ENCODE data around the gene C10orf143. TPM values are rescaled to one million over a fixed set of nuclear protein-coding genes. Genes with fewer than 3 reads are reported as not detected.

The C10orf143 gene
- total and polyA plus RNA-seq, 2 experiments from 2014 or later: 0.21 to 3.7 TPM

GRCh38 chr10:130138479-130138866, 27.8 kb upstream of the C10orf143 start:
- peaks cover 50% of the 10 kb centered on the region for H4K20me1 ChIP-seq (replicated peaks; ENCODE audit: insufficient read depth)
- H2AFZ ChIP-seq: no peak overlapping the region
- H3K9me2 ChIP-seq (ENCODE audit: insufficient read depth): no peaks in the 10 kb centered on the region
- Mint-ChIP-seq H3K36me3 (ENCODE audit: low read depth) (peaks cover 25% of the 10 kb centered on the region), H3K4me3 (peak overlapping the region; percentile 88), H3K9me3 (no peaks in the 10 kb centered on the region), H3K4me1 (peaks cover 35% of the 10 kb centered on the region), H3K27me3 (ENCODE audit: insufficient read depth, low read depth, poor library complexity) (peaks cover 4% of the 10 kb centered on the region), H3K27ac (peak overlapping the region; percentile 67; the same call in 1 of the 2 replicates)
- no peaks in the 10 kb centered on the region; the same call in 1 of the 2 replicates for H3K36me3 ChIP-seq (ENCODE audit: insufficient read depth)
- H3K4me3 ChIP-seq: peak overlapping the region; percentile 85
- H3K79me2 ChIP-seq (replicated peaks; ENCODE audit: insufficient read depth): peaks cover 72% of the 10 kb centered on the region
- H3K4me1 ChIP-seq (ENCODE audit: insufficient read depth): peaks cover 19% of the 10 kb centered on the region; the same call in 1 of the 2 replicates
- no peaks in the 10 kb centered on the region for H3K27me3 ChIP-seq (ENCODE audit: insufficient read depth)
- ATAC-seq (no peak), DNase-seq (ENCODE audit: low spot score) (no peak)
- H3K4me2 ChIP-seq: peak overlapping the region; percentile 97
- no peak for TF ChIP-seq CTCF (conservative IDR thresholded peaks at IDR 0.05; ENCODE audit: low read depth in 2 of 2)
- no peak overlapping the region for H3K27ac ChIP-seq (ENCODE audit: low read depth)
- no peaks in the 10 kb centered on the region for H3F3A ChIP-seq (replicated peaks; ENCODE audit: low read depth)

GRCh38 chr10:130137659-130138478, 27.2 kb upstream of the C10orf143 start:
- Mint-ChIP-seq H3K4me3 (peak overlapping the region; percentile 88), H3K27ac (peak overlapping the region; percentile 67; the same call in 1 of the 2 replicates), H3K27me3 (ENCODE audit: insufficient read depth, low read depth, poor library complexity) (peaks cover 4% of the 10 kb centered on the region), H3K36me3 (ENCODE audit: low read depth) (peaks cover 21% of the 10 kb centered on the region), H3K4me1 (peaks cover 34% of the 10 kb centered on the region), H3K9me3 (no peaks in the 10 kb centered on the region)
- ATAC-seq (no peak), DNase-seq (ENCODE audit: low spot score) (no peak)
- Histone ChIP-seq H3K4me1 (ENCODE audit: insufficient read depth) (peaks cover 19% of the 10 kb centered on the region; the same call in 1 of the 2 replicates), H2AFZ (no peak overlapping the region), H3K4me2 (peak overlapping the region; percentile 97), H3K27me3 (ENCODE audit: insufficient read depth) (no peaks in the 10 kb centered on the region), H3K27ac (ENCODE audit: low read depth) (no peak overlapping the region), H3K4me3 (peak overlapping the region; percentile 85), H3K79me2 (replicated peaks; ENCODE audit: insufficient read depth) (peaks cover 66% of the 10 kb centered on the region), H4K20me1 (replicated peaks; ENCODE audit: insufficient read depth) (peaks cover 47% of the 10 kb centered on the region), H3K9me2 (ENCODE audit: insufficient read depth) (no peaks in the 10 kb centered on the region), H3K36me3 (ENCODE audit: insufficient read depth) (no peaks in the 10 kb centered on the region; the same call in 1 of the 2 replicates), H3F3A (replicated peaks; ENCODE audit: low read depth) (no peaks in the 10 kb centered on the region)
- TF ChIP-seq JUNB (IDR thresholded peaks at IDR 0.05; ENCODE audit: unreplicated experiment) (no peak), EZH2 (IDR thresholded peaks at IDR 0.05; ENCODE audit: low read depth, unreplicated experiment) (no peak), ZNF462 (CRISPR knock-in tag; IDR thresholded peaks at IDR 0.05) (no peak), STAT1 (IDR thresholded peaks at IDR 0.05; ENCODE audit: unreplicated experiment) (no peak), ZNF331 (CRISPR knock-in tag; IDR thresholded peaks at IDR 0.05; ENCODE audit: low read depth) (no peak), ZNF114 (CRISPR knock-in tag; IDR thresholded peaks at IDR 0.05) (no peak), NANOG (IDR thresholded peaks at IDR 0.05; ENCODE audit: borderline replicate concordance) (no peak), CREB1 (CRISPR knock-in tag; IDR thresholded peaks at IDR 0.05; ENCODE audit: low read depth) (no peak), POLR2AphosphoS5 (IDR thresholded peaks at IDR 0.05; ENCODE audit: low read depth) (no peak), CTCF (conservative IDR thresholded peaks at IDR 0.05; ENCODE audit: low read depth in 2 of 2) (no peak)

Measured in GM23338 (cell line).